ENCODE data around the gene CARD19. TPM values are rescaled to one million over a fixed set of nuclear protein-coding genes. Genes with fewer than 3 reads are reported as not detected.

The CARD19 gene
- total RNA-seq, 1 experiment from 2014 or later: 54.5 TPM

- Histone ChIP-seq H3K79me2 (ENCODE audit: insufficient read depth, low read length) (no peaks in the 10 kb centered on the region), H3K27ac (ENCODE audit: low read depth, low read length) (no peak overlapping the region), H4K20me1 (ENCODE audit: insufficient read depth) (no peaks in the 10 kb centered on the region), H3K9me2 (ENCODE audit: insufficient read depth) (no peaks in the 10 kb centered on the region), H3K27me3 (ENCODE audit: insufficient read depth, low read length) (no peaks in the 10 kb centered on the region), H3K9me3 (ENCODE audit: control insufficient read depth in 1 of 2, insufficient read depth in 1 of 2, low read depth in 1 of 2, low read length in 2 of 2) (no peaks in the 10 kb centered on the region; a peak in 1 of 4 replicates), H3K4me3 (replicated peaks in 1 of 2; ENCODE audit: low read depth in 1 of 2, low read length in 2 of 2) (no peak overlapping the region), H2AFZ (ENCODE audit: low read depth, low read length, poor library complexity, severe bottlenecking) (no peak overlapping the region), H3K4me2 (ENCODE audit: low read length) (no peak overlapping the region), H3K36me3 (ENCODE audit: control insufficient read depth in 1 of 2, insufficient read depth in 2 of 2, low read length in 2 of 2) (peaks cover 0 to 8% of the 10 kb centered on the region in 2 experiments; a peak in 2 of 4 replicates), H3K4me1 (ENCODE audit: control insufficient read depth in 1 of 2, insufficient read depth in 2 of 2, low read length in 2 of 2) (no peaks in the 10 kb centered on the region), H3K9ac (ENCODE audit: low read length) (no peak overlapping the region)
- BruUV-seq (replicated peaks): no TSS peak
- intact Hi-C loops (cut with micrococcal nuclease): no loop called here
- TF ChIP-seq CEBPB (IDR thresholded peaks at IDR 0.05; ENCODE audit: low read depth): no peak
- CTCF ChIA-PET: no interaction called here
- no peak for ATAC-seq
- DNase-seq (ENCODE audit: low read depth, low spot score): no peak
- POLR2A ChIA-PET: no interaction called here
- RAD21 ChIA-PET (ENCODE audit: low non-redundant PET in 1 of 2, low total read pairs in 2 of 2, uncharacterized antibody in 2 of 2, unreplicated experiment in 2 of 2): no interaction called here
These were observed 13.1 kb upstream of the CARD19 start for GRCh38 chr9:93082841-93083411.

- TF ChIP-seq CBX3 (IDR thresholded peaks at IDR 0.05; ENCODE audit: low read depth): no peak
- TF ChIP-seq ELF1 (IDR thresholded peaks at IDR 0.05; ENCODE audit: borderline replicate concordance, low read depth): no peak
- TF ChIP-seq ZNF274 (IDR thresholded peaks at IDR 0.05; ENCODE audit: low read depth, low read length): no peak
- no peak for TF ChIP-seq CEBPB (IDR thresholded peaks at IDR 0.05; ENCODE audit: low read depth)
- no peak for TF ChIP-seq RAD21 (IDR thresholded peaks at IDR 0.05; ENCODE audit: low read depth)
- TF ChIP-seq ZBTB33 (IDR thresholded peaks at IDR 0.05; ENCODE audit: extremely low read depth, insufficient replicate concordance, low read length): no peak
- no peak for TF ChIP-seq ATF3 (IDR thresholded peaks at IDR 0.05)
- H3K9ac ChIP-seq (ENCODE audit: low read length): no peak overlapping the region
- no peak overlapping the region for H3K27ac ChIP-seq (ENCODE audit: low read depth, low read length)
- no peaks in the 10 kb centered on the region; a peak in 1 of 4 replicates for H3K9me3 ChIP-seq (ENCODE audit: control insufficient read depth in 1 of 2, insufficient read depth in 1 of 2, low read depth in 1 of 2, low read length in 2 of 2)
- H3K9me2 ChIP-seq (ENCODE audit: insufficient read depth): no peaks in the 10 kb centered on the region
- H3K79me2 ChIP-seq (ENCODE audit: insufficient read depth, low read length): no peaks in the 10 kb centered on the region
- no peaks in the 10 kb centered on the region for H4K20me1 ChIP-seq (ENCODE audit: insufficient read depth)
- peaks cover 0 to 8% of the 10 kb centered on the region in 2 experiments; a peak in 2 of 4 replicates for H3K36me3 ChIP-seq (ENCODE audit: control insufficient read depth in 1 of 2, insufficient read depth in 2 of 2, low read length in 2 of 2)
- ChIA-PET CTCF (no interaction called here), RAD21 (ENCODE audit: low non-redundant PET in 1 of 2, low total read pairs in 2 of 2, uncharacterized antibody in 2 of 2, unreplicated experiment in 2 of 2) (no interaction called here), POLR2A (no interaction called here)
- H3K27me3 ChIP-seq (ENCODE audit: insufficient read depth, low read length): no peaks in the 10 kb centered on the region
- no TSS peak for BruUV-seq (replicated peaks)
- no peak overlapping the region for H3K4me3 ChIP-seq (replicated peaks in 1 of 2; ENCODE audit: low read depth in 1 of 2, low read length in 2 of 2)
- H3K4me1 ChIP-seq (ENCODE audit: control insufficient read depth in 1 of 2, insufficient read depth in 2 of 2, low read length in 2 of 2): no peaks in the 10 kb centered on the region
- no peak overlapping the region for H2AFZ ChIP-seq (ENCODE audit: low read depth, low read length, poor library complexity, severe bottlenecking)
- H3K4me2 ChIP-seq (ENCODE audit: low read length): no peak overlapping the region
- DNase-seq (ENCODE audit: low read depth, low spot score) (no peak), ATAC-seq (no peak)
- intact Hi-C loops (cut with micrococcal nuclease): no loop called here
These were observed 12.2 kb upstream of the CARD19 start for GRCh38 chr9:93083592-93084470.
